HG03175 (cell line): Measurements from ENCODE around the gene ARFGEF2.

ENCODE experiments used
- ATAC-seq: cut with Tn5 transposase; IDR thresholded peaks from one replicate; pipeline ENCODE4 v1.9.1; 2021; ENCODE audit warnings: mild to moderate bottlenecking, moderate library complexity; ENCODE audit not compliant: unreplicated experiment

Gene ARFGEF2

DNA sequence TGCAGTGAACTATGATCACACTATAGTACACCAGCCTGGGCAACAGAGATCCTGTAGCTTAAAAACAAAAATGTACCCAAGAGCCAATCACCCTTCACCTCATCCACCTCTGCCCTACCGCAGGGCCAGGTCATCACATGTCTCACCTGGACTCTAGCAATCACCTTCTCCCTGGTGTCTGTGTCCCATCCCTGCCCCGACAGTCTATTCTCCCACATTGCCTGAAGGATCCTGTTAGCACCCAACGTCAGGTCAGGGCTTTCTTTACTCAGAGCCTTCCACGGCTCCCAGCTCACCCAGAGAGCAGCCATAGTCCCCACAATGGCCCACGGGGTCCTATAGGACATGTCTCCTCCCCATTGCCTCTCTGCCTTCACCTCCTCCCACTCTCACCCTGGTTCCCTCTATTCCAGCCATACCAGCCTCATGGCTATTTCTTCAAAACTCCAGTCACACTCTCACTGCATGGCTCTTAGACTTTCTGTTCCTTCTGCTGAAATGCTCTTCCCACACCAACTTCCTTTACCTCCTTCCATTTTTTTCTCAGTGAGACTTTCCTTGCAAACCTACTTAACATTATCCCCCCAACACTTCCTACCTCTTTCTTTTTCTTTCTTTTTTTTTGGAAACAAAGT lies 22.5 kb upstream of the ARFGEF2 start:
- ATAC-seq, result no peak

DNA sequence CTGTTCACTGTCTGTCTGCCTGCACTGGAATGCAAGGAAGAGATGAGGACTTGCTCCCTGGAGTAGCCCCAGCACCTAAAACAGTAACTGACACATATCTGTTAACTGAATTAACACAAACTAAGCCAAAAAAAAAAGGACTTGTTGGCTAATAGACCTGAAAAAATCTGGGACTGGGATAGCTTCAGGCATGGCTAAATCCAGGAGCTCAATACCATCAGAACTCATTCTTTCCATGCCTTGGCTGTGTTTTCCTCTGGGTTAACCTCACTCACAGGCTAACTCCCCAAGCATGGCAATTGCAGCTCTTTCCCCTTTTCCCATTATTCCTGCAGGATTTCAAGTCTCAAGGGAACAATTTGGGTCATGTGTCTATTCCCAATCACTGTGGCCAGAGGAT lies 21.6 kb upstream of the ARFGEF2 start:
- ATAC-seq, result no peak

DNA sequence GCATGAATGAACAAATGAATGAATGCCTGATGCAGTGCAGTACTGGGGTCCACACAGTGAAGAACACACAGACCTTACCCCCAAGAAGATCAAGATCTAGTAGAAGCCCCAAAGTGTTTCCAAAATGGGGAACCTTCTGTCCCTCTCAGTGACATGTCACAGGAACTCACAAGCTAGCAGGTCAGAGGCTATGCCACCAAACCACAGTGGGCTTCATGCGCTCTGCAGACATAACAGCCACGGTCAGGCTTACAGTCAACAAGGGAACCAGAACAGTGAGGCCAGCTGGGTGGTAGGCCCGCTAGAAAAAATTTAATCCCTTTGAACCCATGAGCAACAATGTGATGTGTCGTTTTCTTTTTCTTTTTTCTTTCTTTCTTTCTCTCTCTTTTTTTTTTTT lies 20.2 kb upstream of the ARFGEF2 start:
- ATAC-seq, result no peak

DNA sequence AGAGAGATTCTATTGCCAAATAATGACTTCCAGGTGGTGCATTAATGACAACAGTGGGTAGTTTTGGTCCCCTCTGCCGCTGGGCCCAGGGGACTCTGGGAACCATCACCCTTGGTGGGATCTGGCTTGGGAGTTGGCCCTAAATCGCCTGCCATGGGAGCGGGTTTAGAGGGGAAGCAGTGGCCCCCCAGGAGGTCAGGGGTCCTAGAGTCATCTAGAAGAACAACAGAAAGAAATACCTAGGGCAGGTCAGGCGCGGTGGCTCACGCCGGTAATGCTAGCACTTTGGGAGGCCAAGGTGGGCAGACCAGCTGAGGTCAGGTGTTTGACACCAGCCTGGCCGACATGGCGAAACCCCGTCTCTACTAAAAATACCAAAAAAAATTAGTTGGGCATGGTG lies 17.8 kb upstream of the ARFGEF2 start:
- no peak for ATAC-seq

DNA sequence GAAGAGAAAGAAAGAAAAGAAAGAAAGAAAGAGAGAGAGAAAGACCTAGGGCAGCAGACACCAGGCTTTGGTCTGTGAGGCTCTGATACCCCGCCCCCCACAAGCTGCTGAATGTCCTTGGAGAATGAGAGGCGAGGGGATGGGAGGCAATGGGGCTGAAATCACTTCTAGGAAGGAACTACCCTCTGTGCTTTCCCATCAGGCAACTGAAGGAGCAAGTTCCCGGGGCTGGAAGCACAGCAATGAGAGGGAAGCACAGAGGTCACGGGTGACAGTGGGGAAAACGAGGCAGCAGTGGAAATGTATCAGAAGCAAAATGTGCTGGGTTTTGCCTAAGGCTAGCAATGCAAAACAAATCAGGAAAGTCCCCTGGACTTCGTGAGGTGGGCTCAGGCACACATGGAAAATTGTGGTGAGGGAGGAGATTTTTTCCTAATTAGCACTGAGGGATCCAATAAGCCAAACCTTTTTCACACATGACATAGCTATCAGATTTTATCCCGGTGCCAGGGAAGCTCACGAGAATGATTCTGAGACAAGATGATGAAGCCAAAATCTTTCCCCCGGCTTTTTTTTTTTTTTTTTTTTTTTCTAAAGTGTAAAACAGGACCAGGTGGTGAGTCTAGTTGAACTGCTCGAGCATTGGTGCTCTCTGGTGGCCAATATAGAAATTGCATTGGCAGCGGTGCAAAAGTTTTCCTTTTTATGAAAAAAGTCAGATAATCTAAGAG lies 16.8 kb upstream of the ARFGEF2 start:
- ATAC-seq, result no peak

DNA sequence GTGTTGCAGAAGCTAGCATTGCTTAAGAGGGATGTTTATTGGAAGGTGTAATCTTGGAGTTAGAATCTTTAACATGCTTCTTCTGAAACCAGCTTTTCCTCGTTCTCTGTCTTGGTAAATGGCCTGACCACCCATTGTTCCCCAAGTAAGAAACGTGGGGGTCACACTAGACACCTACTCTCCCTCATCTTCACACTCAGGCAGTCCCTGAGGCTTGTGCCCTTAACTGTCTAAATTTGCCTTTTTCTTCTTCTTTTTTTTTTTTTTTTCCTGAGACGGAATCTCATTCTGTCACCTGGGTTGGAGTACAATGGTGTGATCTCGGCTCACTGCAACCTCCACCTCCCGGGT lies 16.2 kb upstream of the ARFGEF2 start:
- ATAC-seq, result no peak

DNA sequence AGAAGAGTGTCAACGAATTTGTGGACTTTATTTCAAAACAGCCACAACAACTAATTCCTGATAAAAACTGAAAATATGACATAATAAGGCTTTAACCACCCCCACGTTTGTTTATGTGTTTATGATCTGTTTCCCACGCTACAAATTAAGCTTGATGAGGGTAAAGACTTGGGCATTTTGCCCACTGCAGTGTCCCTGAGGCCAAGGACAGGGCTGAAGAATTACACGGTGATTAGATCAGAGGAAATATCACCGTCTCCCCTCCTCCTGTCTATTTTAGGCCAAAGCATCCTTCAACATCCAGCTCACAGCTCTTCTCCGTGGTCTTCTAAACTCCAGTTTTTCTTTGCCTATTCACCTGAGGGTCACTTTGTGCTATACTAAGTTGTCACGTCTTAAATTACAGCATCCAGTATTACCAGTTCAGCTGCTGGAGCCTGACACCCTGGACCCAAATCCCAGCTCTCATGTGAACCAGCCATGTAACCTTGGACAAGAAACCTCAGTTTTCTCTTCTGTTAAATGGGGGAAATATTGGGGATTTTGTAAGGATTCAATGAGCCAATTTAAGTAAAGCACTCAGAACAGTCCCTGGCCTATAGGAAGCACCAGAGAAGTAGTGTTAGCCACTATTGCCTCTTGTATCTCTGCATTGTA lies 15.2 kb upstream of the ARFGEF2 start:
- no peak for ATAC-seq

DNA sequence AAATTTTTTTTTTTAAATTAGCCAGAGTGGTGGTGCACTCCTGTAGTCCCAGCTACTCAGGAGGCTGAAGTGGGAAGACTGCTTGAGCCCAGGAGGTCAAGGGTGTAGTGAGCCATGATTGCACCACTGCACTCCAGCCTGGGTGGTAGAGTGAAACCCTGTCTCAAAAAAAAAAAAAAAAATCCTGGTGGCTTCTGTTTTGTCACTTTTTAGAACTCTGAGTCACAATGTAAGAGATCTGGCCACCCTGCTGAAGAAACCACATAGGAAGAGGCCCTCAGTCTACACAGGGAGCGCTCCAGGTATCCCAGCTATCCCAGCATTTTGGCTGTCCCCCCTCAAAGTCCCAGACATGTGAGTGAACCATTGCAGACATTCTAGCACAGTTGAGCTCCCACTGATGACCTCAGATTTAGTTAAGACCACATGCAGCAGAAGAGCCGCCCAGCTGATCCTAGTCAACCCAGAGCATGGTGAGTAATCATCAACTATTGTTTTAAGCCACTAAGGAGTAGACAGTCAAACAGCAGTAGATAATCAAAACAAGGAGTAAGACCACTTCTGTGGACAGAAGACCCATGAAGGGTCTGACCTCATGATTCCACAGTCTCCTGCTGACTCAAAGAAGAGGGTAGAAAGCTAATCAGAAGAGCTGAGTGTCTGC lies 12.7 kb upstream of the ARFGEF2 start:
- ATAC-seq, result no peak

DNA sequence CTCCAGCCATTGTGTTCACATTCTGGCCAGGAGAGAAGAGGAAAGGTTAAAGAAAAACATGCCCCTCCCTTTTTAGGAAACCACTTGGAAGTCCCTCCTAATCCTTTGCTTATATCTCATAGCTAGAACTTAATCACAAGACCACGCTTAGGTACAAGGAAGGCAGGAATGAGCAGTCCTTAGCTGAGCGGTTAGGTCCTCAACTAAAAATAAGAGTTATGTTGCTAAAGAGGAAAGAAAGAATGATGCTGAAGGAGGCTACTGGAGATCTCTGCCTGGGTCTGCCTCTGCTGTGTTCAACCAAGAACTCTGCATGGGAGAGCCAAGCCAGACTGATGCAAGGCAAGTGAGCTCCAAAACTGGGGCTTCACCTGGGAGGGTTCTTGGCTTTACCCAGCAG lies 11.6 kb upstream of the ARFGEF2 start:
- no peak for ATAC-seq

DNA sequence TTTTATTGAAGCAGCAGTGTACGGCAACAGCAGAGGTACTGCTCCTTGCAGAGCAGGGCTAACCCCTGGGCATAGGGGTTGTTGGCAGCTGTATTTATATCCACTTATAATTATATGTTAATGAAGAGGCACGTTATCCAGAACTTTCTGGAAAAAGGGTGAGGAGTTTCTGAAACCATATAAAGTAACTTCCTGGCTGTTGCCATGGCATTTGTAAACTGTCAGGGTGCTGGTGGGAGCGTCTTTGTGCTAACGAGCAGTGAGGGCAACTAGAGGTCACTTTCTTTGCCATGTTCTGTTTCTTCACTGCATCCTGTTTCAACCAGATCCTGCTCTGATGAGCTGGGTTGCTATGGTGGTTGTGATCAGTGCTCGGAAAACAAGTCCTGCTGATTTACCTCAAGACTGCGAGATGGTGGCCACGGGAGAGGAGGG lies 11.1 kb upstream of the ARFGEF2 start:
- no peak for ATAC-seq

DNA sequence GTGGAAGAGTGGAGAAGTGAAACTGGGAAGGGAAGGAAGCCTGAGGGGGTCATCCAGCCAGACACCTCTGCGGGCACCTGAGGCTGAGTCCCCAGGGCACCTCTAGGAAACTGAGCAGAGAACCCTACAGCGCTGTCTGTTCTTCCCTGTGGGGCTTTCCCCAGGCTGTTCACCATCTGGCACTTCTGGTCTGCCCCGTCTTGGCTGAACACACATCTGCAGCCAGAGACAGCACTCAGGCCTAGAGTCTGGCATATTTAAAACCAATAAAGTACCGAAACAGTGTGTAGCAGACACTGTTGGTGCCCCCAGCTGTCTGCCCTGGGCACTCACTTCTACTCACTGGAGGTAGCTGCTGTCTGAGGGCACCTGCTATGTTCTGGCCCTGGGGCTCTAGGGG lies 9.4 kb upstream of the ARFGEF2 start:
- peak; percentile 74 for ATAC-seq

DNA sequence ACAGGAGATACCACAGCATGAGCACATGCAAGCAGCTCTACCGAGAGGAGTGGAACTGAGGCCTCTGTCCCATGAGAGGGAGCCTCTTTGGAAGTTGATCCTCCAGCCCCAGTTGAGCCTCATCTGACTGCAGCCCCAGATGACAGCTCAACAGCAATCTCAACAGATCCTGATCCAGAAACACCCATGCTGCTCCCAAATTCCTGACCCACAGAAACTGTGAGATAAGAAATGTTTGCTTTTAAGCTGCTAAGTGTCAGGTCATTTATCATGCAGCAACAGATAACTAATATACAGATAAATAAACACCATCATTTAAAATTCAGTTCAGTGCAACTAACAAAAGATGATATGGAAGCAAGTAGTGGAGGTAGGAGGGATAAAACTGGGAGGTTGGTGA lies 4.8 kb upstream of the ARFGEF2 start:
- no peak for ATAC-seq

DNA sequence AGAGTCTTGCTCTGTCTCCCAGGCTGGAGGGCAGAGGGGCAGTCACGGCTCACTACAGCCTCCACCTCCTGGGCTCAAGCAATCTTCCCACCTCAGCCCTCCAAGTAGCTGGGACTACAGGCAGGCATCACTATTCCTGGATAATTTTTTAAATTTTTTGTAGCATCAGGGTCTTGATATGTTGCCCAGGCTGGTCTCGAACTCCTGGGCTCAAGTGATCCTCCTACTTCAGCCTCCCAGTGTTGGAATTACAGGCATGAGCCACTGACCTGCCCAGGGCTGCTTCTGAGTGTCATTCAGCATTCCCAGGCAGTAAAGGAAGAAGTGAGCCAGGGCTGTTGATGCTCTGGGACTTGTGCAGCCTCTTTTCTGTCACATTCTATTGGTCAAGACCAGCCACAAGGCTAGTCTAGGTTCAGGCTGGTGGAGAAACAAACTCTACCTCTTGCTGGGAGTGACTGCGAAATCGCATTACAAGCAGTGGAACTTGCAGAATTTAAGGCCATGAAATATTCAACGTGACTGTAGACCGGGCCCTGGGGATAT lies 2.1 kb upstream of the ARFGEF2 start:
- no peak for ATAC-seq

DNA sequence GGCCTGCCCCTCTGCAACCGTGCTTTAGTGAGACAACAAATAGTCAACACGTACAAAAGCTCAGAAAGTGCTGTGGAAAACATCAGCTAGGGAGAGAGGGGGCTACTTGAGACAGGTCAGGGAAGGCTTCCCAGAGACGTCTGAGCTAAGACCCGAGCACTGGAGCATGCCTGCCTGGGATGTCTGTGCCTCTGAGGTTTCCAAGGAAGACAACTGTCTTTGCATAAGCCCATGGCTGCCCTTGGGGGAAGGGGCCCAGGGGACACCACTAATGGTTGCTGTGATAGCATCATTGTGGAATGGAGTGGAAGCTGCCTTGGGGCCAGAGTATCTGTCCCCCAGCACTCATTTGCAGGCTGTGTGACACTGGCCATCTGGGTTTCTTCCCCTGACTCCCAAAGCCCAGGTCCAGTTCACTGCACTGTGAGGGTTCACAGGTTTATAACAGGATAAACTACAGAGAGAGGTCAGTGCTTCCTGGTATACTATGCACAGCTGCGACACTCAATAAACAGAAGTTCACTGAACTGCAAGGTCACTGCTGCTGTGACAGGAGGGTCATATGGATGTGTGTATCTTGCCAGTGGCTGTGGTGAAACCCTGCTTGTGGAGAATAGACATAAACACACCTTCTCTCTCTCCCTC lies 1.5 kb upstream of the ARFGEF2 start:
- ATAC-seq, result no peak

DNA sequence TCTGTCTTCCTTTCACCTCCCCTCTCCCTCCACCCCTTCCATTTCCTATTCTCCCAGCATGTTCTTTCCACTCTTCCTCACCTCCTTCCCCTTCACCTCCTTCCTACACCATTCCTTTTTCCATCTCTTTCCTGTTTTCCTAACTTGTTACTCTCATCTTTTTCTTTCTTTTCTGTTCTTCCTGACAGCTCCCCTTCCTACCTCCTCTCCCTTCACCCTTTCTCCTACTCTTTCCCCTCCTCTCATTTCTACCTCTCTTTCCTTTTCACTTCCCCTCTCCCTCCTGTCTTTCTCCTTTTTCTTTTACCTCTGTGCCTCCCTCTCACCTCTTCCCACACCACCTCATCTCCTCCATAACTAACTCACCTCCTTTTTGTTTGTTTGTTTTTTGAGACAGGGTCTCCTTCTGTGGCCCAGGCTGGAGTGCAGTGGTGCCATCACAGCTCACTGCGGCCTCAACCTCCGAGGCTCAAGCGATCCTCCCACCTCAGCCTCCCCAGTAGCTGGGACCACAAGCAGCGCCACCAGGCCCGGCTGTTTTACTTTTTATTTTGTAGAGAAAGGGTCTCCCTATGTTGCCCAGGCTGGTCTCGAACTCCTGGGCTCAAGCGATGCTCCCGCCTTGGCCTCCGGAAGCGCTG lies 864 bp upstream of the ARFGEF2 start:
- no peak for ATAC-seq

DNA sequence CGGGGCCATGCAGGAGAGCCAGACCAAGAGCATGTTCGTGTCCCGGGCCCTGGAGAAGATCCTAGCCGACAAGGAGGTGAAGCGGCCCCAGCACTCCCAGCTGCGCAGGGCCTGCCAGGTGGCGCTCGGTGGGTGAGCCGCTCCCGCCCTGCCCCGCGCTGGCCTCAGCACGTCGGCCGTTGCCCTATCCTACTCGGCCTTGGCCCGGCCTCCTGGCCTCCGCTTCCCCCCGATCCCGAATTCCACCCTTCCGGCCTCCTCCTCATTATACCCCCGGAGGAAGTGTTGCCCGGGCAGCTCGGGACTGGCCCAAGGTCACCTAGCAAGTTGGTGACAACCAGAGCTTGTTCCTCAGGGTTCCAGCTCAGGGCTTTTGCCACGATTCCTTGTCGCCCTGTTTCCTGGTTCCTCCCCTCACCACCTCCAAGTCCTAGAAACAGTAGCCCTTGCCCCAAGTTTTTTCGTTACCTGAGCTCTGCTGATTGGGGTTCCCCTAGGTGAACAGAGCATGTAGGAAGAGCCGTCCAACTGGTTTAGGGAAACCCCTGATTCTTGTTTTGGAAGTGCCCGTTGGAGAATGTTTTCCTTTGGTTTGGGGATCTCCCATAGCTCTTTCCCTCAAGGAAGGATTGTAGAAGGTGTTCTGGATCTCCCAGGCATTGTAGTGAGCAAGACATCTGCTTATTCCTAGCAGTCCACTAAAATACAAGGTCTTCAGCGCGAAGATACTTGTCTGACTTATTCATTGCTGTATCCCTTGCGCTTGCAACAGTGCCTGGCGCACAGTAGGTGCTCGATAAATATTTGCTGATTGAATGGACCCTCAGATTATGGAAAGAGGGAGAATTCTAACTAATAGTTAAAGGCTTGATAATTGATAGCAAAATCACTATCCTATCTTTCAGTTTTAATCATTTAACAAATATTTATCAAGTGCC lies 641 bp downstream of the ARFGEF2 start:
- peak; percentile 26 for ATAC-seq

DNA sequence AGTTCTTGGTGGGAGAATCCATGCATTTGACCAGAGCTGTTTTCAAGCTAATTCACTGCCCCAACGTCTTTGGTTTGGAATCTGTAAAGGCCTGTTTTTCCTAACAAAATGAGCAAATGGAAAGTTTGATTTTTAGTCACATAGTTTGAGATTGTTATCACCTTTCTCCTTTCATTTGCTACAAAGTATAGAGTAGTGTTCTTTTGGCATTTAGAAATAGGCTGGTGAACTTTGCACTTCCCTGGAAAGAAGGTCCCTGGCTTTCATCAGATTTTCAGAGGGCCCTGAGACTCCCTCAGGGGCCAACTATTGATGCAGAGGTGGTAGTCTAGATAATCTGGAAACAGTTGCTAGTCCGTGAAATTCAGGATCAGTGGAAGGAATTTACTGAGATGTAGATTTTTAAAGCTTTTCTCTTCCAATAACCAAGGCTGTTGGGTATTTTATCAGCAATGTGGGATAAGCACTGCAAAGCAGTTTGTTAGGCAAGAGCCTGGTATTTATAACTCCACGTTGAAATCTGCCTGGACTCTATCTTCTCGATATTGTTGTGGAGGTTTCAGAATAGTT lies 1.7 kb downstream of the ARFGEF2 start:
- no peak for ATAC-seq

DNA sequence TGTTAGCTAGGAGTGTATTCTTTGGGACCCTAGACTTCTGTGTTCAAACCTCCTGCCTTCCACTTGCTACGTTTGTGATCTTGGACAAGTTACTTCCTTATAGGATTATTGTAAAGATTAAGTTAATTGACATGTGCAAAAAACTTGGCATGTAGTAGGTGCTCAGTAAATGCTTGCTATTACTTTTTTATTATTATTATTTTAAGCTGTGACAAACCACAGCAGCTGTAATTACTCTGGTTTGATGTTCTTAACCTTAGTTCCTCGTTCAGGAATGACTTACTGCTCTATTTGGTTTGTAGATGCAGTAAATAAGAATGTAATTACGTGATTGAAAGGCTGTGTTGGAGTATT lies 3.2 kb downstream of the ARFGEF2 start:
- no peak for ATAC-seq

DNA sequence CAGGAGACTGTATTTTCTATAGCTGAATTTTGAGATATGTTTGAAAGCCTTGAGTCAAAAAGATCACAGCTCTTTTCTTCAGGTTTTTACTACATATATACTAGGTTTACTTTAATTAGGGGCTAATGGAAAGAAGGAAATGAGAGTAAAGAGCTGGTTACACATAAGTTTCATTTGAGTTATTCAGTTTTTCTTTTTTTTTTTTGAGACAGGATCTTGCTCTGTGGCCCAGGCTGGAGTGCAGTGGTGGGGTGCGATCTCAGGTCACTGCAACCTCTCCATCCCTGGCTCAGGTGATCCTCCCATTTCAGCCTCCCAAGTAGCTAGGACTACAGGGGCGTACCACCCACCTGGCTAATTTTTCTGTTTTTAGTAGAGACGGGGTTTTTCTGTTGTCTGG lies 4.8 kb downstream of the ARFGEF2 start:
- ATAC-seq, result no peak
